Parathyroid adenoma (tissue), 2 donors: Measurements from ENCODE around the gene PPOX.

ENCODE experiments used
- H2AFZ ChIP-seq: fragments of 300-600 bp; sonication (generic); one replicate; pipeline ENCODE4 v1.7.0; 2017; ENCODE audit warnings: antibody characterized with exemption, mild to moderate bottlenecking
- H3K27ac ChIP-seq: fragments of 300-600 bp; sonication (generic); one replicate; pipeline ENCODE4 v1.7.0; 2017
- H3K27me3 ChIP-seq: fragments of 300-600 bp; sonication (generic); one replicate; pipeline ENCODE4 v1.7.0; 2017; ENCODE audit warnings: low read length; ENCODE audit not compliant: control insufficient read depth, insufficient read depth
- H3K36me3 ChIP-seq: fragments of 300-600 bp; sonication (generic); one replicate; pipeline ENCODE4 v1.7.0; 2017; ENCODE audit warnings: low read length; ENCODE audit not compliant: control insufficient read depth, insufficient read depth
- H3K4me1 ChIP-seq: fragments of 300-600 bp; sonication (generic); one replicate; pipeline ENCODE4 v1.7.0; 2017; ENCODE audit warnings: control low read depth
- H3K4me2 ChIP-seq: fragments of 300-600 bp; sonication (generic); one replicate; pipeline ENCODE4 v1.7.0; 2017; ENCODE audit warnings: low read length
- H3K4me3 ChIP-seq: fragments of 300-600 bp; sonication (generic); one replicate; pipeline ENCODE4 v1.7.0; 2017; ENCODE audit warnings: low read depth, low read length
- H3K79me2 ChIP-seq: fragments of 300-600 bp; sonication (generic); one replicate; pipeline ENCODE4 v1.7.0; 2017; ENCODE audit warnings: control low read depth
- H3K9ac ChIP-seq: fragments of 300-600 bp; sonication (generic); one replicate; pipeline ENCODE4 v1.7.0; 2017; ENCODE audit warnings: mild to moderate bottlenecking
- H3K9me3 ChIP-seq: fragments of 300-600 bp; sonication (generic); one replicate; pipeline ENCODE4 v1.7.0; 2017; ENCODE audit warnings: low read length; ENCODE audit not compliant: control insufficient read depth
- TF ChIP-seq, protein P1 (sequence below): fragments of 300-600 bp; sonication (generic); IDR thresholded peaks from one replicate; pipeline ENCODE4 v1.7.0; 2017; ENCODE audit warnings: antibody characterized with exemption, mild to moderate bottlenecking
- donor health status: primary hyperparathyroidism.

PPOX gene

GRCh38 chr1:161198897-161199431 lies 32.7 kb downstream of the PPOX start, which contains the start of gene ADAMTS4:
ADAMTS4 (minus strand) TSS chr1:161199054; CDS start chr1:161198627, 427 bp downstream.
- Histone ChIP-seq H3K27me3 (no peaks in the 10 kb centered on the region), H3K4me1 (peaks cover 4% of the 10 kb centered on the region), H3K4me2 (peak within 1 kb of the TSS; percentile 17), H3K9ac (no peak within 1 kb of the TSS), H3K9me3 (no peaks in the 10 kb centered on the region), H3K4me3 (peak within 1 kb of the TSS; percentile 23), H3K27ac (peak within 1 kb of the TSS; percentile 98), H3K79me2 (peaks cover 11% of the 10 kb centered on the region), H3K36me3 (no peaks in the 10 kb centered on the region), H2AFZ (peak within 1 kb of the TSS; percentile 34)
- TF ChIP-seq, protein P1, sequence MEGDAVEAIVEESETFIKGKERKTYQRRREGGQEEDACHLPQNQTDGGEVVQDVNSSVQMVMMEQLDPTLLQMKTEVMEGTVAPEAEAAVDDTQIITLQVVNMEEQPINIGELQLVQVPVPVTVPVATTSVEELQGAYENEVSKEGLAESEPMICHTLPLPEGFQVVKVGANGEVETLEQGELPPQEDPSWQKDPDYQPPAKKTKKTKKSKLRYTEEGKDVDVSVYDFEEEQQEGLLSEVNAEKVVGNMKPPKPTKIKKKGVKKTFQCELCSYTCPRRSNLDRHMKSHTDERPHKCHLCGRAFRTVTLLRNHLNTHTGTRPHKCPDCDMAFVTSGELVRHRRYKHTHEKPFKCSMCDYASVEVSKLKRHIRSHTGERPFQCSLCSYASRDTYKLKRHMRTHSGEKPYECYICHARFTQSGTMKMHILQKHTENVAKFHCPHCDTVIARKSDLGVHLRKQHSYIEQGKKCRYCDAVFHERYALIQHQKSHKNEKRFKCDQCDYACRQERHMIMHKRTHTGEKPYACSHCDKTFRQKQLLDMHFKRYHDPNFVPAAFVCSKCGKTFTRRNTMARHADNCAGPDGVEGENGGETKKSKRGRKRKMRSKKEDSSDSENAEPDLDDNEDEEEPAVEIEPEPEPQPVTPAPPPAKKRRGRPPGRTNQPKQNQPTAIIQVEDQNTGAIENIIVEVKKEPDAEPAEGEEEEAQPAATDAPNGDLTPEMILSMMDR = no peak

GRCh38 chr1:161199506-161200139 lies 33.4 kb downstream of the PPOX start:
- H3K4me1 ChIP-seq = peaks cover 4% of the 10 kb centered on the region

GRCh38 chr1:161200421-161200991 lies 34.3 kb downstream of the PPOX start:
- Histone ChIP-seq H3K36me3 (no peaks in the 10 kb centered on the region), H3K4me1 (peaks cover 4% of the 10 kb centered on the region), H3K27me3 (no peaks in the 10 kb centered on the region), H3K79me2 (peaks cover 11% of the 10 kb centered on the region), H3K9ac (no peak overlapping the region), H3K9me3 (no peaks in the 10 kb centered on the region), H3K4me3 (no peak overlapping the region), H2AFZ (no peak overlapping the region), H3K4me2 (no peak overlapping the region), H3K27ac (peak overlapping the region; percentile 98)
- TF ChIP-seq, protein P1 = no peak

More at GRCh38 chr1:161199506-161200139, 33.4 kb downstream of the PPOX start:
- Histone ChIP-seq H3K79me2 (peaks cover 11% of the 10 kb centered on the region), H3K9ac (no peak overlapping the region), H3K27ac (peak overlapping the region; percentile 98), H2AFZ (no peak overlapping the region), H3K9me3 (no peaks in the 10 kb centered on the region), H3K4me2 (no peak overlapping the region), H3K4me3 (no peak overlapping the region), H3K36me3 (no peaks in the 10 kb centered on the region), H3K27me3 (no peaks in the 10 kb centered on the region)
- TF ChIP-seq, protein P1 = no peak

DNA sequence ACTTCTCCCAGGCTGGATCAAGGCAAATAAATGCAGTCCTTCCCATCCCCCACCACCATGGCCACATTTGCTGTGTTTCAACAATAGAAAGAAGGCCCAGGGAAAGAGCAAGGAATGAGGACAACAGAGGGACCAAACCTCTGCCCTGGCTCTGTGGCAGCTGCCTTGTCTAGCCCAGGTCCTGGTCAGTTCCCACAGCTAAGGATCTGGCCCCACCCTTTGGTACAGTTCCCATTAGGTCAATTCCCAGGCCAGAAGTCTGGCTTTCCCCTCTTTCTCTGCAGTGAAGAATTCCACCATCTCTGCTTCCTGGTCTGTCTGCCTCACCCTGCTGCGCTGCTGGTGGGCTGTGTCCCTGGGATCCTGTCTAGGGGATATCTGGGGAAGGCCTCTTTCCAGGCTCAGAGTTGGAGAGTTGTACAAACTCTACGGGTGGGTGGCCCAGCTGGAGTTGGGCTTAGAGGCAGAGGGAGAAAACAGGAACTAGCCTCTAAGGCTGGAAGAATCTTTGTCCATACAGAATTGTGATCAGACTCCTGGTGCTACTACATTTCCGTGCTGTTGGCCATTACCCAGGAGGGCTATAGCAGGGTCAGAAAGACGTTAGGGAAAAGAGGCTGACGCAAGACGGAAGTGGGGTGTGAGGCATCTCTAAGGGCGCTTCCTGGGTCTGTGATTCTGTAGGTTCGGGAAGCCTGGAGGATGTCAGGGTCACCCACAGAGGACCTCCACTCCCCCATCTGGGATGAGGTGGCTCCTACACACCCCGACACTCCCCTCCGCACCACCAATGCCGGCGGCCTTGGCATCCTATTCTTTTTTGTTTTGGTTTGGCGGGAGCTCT lies 35.0 kb downstream of the PPOX start:
- no peaks in the 10 kb centered on the region for H3K36me3 ChIP-seq
- H3K9me3 ChIP-seq = no peaks in the 10 kb centered on the region
- H3K27me3 ChIP-seq = no peaks in the 10 kb centered on the region
- TF ChIP-seq, protein P1 = no peak
- H3K4me3 ChIP-seq = peak overlapping the region; percentile 59
- H3K79me2 ChIP-seq = peaks cover 11% of the 10 kb centered on the region
- peak overlapping the region; percentile 97 for H2AFZ ChIP-seq
- peak overlapping the region; percentile 98 for H3K27ac ChIP-seq
- H3K4me1 ChIP-seq = peaks cover 4% of the 10 kb centered on the region
- H3K9ac ChIP-seq = no peak overlapping the region
- peak overlapping the region; percentile 90 for H3K4me2 ChIP-seq
